Natural killer cell (primary cell): Measurements from ENCODE around the gene HMGA1. TPM values are rescaled to one million over a fixed set of nuclear protein-coding genes. Genes with fewer than 3 reads are reported as not detected.

Experiments used
- ATAC-seq, 3 donors: fragments of 150-1000 bp in 2 of 3; fragments of 200-7000 bp in 1 of 3; cut with Tn5 transposase; 1 replicate in 1 of 3; 2 replicates in 2 of 3; pipeline ENCODE4 v1.10.0; 2021; ENCODE audit warnings: mild to moderate bottlenecking in 2 of 3, moderate library complexity in 2 of 3
- DNase-seq, 2 donors: peaks; one replicate each; pipeline versions ENCODE4 v3.0.0 to v3.0.0-alpha.2; 2013 to 2021; ENCODE audit warnings: mixed read lengths in 1 of 2
- H3K27ac ChIP-seq: one replicate; pipeline ENCODE4 v1.5.1; 2013; ENCODE audit warnings: mild to moderate bottlenecking, low read length
- H3K27me3 ChIP-seq: one replicate; pipeline ENCODE4 v1.6.1; 2013; ENCODE audit warnings: low read length; ENCODE audit not compliant: control insufficient read depth, insufficient read depth
- H3K36me3 ChIP-seq: one replicate; pipeline ENCODE4 v1.6.1; 2013; ENCODE audit warnings: low read length; ENCODE audit not compliant: control insufficient read depth, insufficient read depth
- H3K4me1 ChIP-seq: one replicate; pipeline ENCODE4 v1.6.1; 2013; ENCODE audit warnings: low read length; ENCODE audit not compliant: control insufficient read depth, insufficient read depth
- H3K4me3 ChIP-seq: one replicate; pipeline ENCODE4 v1.5.1; 2013; ENCODE audit warnings: low read length
- H3K9me3 ChIP-seq: one replicate; pipeline ENCODE4 v1.6.1; 2013; ENCODE audit warnings: low read length; ENCODE audit not compliant: control insufficient read depth, insufficient read depth
- H3K27ac Mint-ChIP-seq, 2 donors: one replicate each; pipeline ENCODE4 v1.8.0; 2022; ENCODE audit warnings: mild to moderate bottlenecking in 2 of 2, mixed read lengths in 2 of 2, moderate library complexity in 1 of 2
- H3K27me3 Mint-ChIP-seq, 2 donors: one replicate each; pipeline ENCODE4 v1.8.0; 2022; ENCODE audit warnings: low read depth in 2 of 2, mixed read lengths in 2 of 2
- H3K36me3 Mint-ChIP-seq: one replicate; pipeline ENCODE4 v1.8.0; 2022; ENCODE audit warnings: mixed read lengths
- H3K4me1 Mint-ChIP-seq, 2 donors: one replicate each; pipeline ENCODE4 v1.8.0; 2022; ENCODE audit warnings: mixed read lengths in 2 of 2
- H3K4me3 Mint-ChIP-seq: one replicate; pipeline ENCODE4 v1.8.0; 2022; ENCODE audit warnings: mild to moderate bottlenecking, moderate library complexity, mixed read lengths
- H3K9me3 Mint-ChIP-seq, 2 donors: one replicate each; pipeline ENCODE4 v1.8.0; 2022; ENCODE audit warnings: mixed read lengths in 2 of 2
- WGBS: methylation state at CpG from one replicate; pipeline ENCODE4 v1.1.7; 2013; ENCODE audit warnings: missing lambda C conversion rate; ENCODE audit not compliant: insufficient coverage; 5-methylcytosine and 5-hydroxymethylcytosine counted together
- intact Hi-C: fragments of 100-400 bp; cut with micrococcal nuclease; formaldehyde crosslinking; loops from one replicate; pipeline ENCODE4 v1.14.2; 2022
- total RNA-seq, 4 donors: library from RNA; stranded (reverse); fragments of 120-200 nt in 1 of 4; gene quantifications; one replicate each; pipeline versions ENCODE4 v1.2.3 to v1.2.4, GENCODE V29; 2013 to 2022
- TF ChIP-seq, protein P1 (sequence below): fragments of 200-600 bp; IDR thresholded peaks from one replicate; pipeline ENCODE4 v1.8.0; 2022; ENCODE audit warnings: antibody characterized with exemption

HMGA1 gene
- total RNA-seq, 3 donors from 2014 or later (not counting 1 experiment from before 2014, with no cell fraction given) = 63.1 to 84.2 (median 77.3) TPM

DNA sequence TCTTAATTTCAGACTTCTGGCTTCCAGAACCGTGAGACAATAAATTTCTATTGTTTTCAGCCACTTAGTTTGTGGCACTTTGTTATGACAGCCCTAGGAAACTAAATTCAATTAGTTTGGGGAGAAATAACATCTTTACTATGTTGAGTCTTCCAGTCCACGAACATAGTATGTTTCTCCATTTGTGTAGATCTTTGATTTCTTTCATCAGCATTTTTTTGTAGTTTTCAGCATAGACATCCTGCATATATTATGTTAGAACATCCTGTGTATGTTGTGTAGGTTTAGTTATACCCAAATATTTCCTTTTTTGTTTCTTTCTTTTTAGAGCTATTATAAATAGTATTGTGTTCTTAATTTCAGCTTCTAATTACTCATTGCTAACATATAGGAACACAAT, 18.0 kb upstream of the HMGA1 start:
- no peaks in the 10 kb centered on the region for H3K9me3 Mint-ChIP-seq
- H3K4me1 Mint-ChIP-seq = peaks cover 2 to 3% of the 10 kb centered on the region in 2 donors
- Histone ChIP-seq H3K36me3 (no peaks in the 10 kb centered on the region), H3K4me3 (no peak overlapping the region), H3K27ac (no peak overlapping the region), H3K4me1 (peaks cover 6% of the 10 kb centered on the region), H3K9me3 (no peaks in the 10 kb centered on the region), H3K27me3 (no peaks in the 10 kb centered on the region)
- intact Hi-C loops = no loop called here
- H3K27ac Mint-ChIP-seq = no peak overlapping the region
- H3K36me3 Mint-ChIP-seq = no peaks in the 10 kb centered on the region
- H3K4me3 Mint-ChIP-seq = no peak overlapping the region
- WGBS = 70% methylated on average over 1 of the region's 2 CpGs
- no peak for DNase-seq
- peaks cover 0 to 4% of the 10 kb centered on the region in 2 donors for H3K27me3 Mint-ChIP-seq
- ATAC-seq = no peak
- TF ChIP-seq, protein P1, sequence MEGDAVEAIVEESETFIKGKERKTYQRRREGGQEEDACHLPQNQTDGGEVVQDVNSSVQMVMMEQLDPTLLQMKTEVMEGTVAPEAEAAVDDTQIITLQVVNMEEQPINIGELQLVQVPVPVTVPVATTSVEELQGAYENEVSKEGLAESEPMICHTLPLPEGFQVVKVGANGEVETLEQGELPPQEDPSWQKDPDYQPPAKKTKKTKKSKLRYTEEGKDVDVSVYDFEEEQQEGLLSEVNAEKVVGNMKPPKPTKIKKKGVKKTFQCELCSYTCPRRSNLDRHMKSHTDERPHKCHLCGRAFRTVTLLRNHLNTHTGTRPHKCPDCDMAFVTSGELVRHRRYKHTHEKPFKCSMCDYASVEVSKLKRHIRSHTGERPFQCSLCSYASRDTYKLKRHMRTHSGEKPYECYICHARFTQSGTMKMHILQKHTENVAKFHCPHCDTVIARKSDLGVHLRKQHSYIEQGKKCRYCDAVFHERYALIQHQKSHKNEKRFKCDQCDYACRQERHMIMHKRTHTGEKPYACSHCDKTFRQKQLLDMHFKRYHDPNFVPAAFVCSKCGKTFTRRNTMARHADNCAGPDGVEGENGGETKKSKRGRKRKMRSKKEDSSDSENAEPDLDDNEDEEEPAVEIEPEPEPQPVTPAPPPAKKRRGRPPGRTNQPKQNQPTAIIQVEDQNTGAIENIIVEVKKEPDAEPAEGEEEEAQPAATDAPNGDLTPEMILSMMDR = no peak

DNA sequence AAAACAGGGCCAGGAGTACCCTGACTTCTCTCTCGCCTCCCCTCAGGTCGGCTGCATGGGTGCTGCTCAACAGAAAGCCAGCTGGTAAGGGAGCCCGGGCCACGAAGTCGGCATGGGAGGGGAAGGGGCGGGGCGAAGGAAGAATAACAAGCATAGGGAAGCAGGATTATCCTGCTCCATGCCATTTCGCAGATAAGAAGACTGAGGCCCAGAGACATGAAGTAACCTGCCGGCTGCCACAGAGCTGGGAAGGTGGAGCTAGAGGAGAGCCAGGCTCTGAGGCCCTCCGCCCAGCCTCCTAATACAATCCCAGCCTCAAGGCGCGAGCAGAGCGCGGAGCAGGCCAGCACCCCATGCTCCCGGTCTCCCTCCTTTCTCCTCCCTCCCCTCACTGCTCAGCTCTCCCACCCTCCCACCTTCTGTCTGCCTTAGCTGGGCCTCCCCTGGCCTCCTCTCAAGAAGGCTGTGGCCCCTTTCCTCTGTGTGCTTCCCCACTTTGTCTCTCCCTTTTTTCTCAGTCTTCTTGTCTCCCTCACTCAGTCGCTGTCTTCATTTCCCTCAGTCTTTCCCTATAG, 13.2 kb upstream of the HMGA1 start:
- Mint-ChIP-seq H3K36me3 (no peaks in the 10 kb centered on the region), H3K9me3 (no peaks in the 10 kb centered on the region), H3K27ac (peak overlapping the region; percentile 78 to 94), H3K27me3 (peaks cover 0 to 4% of the 10 kb centered on the region in 2 donors), H3K4me1 (peaks cover 6% of the 10 kb centered on the region in 2 donors), H3K4me3 (peak overlapping the region; percentile 49)
- Histone ChIP-seq H3K36me3 (no peaks in the 10 kb centered on the region), H3K9me3 (no peaks in the 10 kb centered on the region), H3K4me1 (peaks cover 28% of the 10 kb centered on the region), H3K4me3 (no peak overlapping the region), H3K27me3 (no peaks in the 10 kb centered on the region), H3K27ac (peak overlapping the region; percentile 85)
- TF ChIP-seq, protein P1 = no peak
- ATAC-seq (no peak), DNase-seq (no peak)
- intact Hi-C loops = no loop called here
- 78% methylated on average over 16 of the region's 16 CpGs for WGBS

- Histone ChIP-seq H3K9me3 (no peaks in the 10 kb centered on the region), H3K27ac (peak overlapping the region; percentile 95), H3K4me1 (peaks cover 28% of the 10 kb centered on the region), H3K36me3 (no peaks in the 10 kb centered on the region), H3K27me3 (no peaks in the 10 kb centered on the region), H3K4me3 (peak overlapping the region; percentile 53)
- H3K4me3 Mint-ChIP-seq = peak overlapping the region; percentile 49
- DNase-seq = peak; percentile 95 to 99
- peak overlapping the region; percentile 78 to 94 for H3K27ac Mint-ChIP-seq
- peak; percentile 92 to 99 (median 94) for ATAC-seq
- intact Hi-C loops = loop anchor here (1.0 kb wide), 1 partner anchor 12 kb away; the partner anchor contains the start of gene HMGA1
- H3K27me3 Mint-ChIP-seq = peaks cover 0 to 3% of the 10 kb centered on the region in 2 donors
- TF ChIP-seq, protein P1 = no peak
- no peaks in the 10 kb centered on the region for H3K36me3 Mint-ChIP-seq
- H3K4me1 Mint-ChIP-seq = peaks cover 6% of the 10 kb centered on the region in 2 donors
- no peaks in the 10 kb centered on the region for H3K9me3 Mint-ChIP-seq
- WGBS = 3% methylated on average over 55 of the region's 55 CpGs
Observed at GRCh38 chr6:34223956-34224940, 12.4 kb upstream of the HMGA1 start.
